IMR-90 (cell line): Measurements from ENCODE around the gene FA2H. TPM values are rescaled to one million over a fixed set of nuclear protein-coding genes. Genes with fewer than 3 reads are reported as not detected.

Source experiments
- ATAC-seq: fragments of 200-7000 bp; cut with Tn5 transposase; 2 replicates; pipeline ENCODE4 v1.9.1; 2020; ENCODE audit warnings: low read depth, mild to moderate bottlenecking, moderate library complexity
- BruUV-seq: library from RNA; stranded (reverse); fragments of 400-500 nt; replicated peaks from 2 replicates; lab custom pipeline; 2021; lab: Mats Ljungman, UMichigan
- CTCF ChIA-PET: fragments of 300-600 bp; formaldehyde crosslinking; extraction: SDS; loops from one replicate; lab custom pipeline; 2021; ENCODE audit warnings: antibody characterized with exemption; lab: Yijun Ruan, JAX
- POLR2A ChIA-PET: fragments of 300-600 bp; sonication (Branson Sonifier 250); formaldehyde crosslinking; loops from one replicate; lab custom pipeline; 2022; ENCODE audit warnings: antibody characterized with exemption; ENCODE audit not compliant: unreplicated experiment; lab: Charles Lee
- DNase-seq: peaks from one replicate; pipeline ENCODE4 v3.0.0; 2013
- H2AFZ ChIP-seq: replicated peaks from 2 replicates; pipeline ENCODE3; 2013; ENCODE audit warnings: low read length, mild to moderate bottlenecking; ENCODE audit not compliant: poor library complexity
- H2AK5ac ChIP-seq: 2 replicates; pipeline ENCODE4 v1.6.1; 2013; ENCODE audit warnings: low read depth, low read length, inconsistent platforms
- H2AK9ac ChIP-seq: replicated peaks from 2 replicates; pipeline ENCODE3; 2013; ENCODE audit warnings: mild to moderate bottlenecking, low read depth, low read length, moderate library complexity; ENCODE audit not compliant: poor library complexity
- H2BK120ac ChIP-seq: 2 replicates; pipeline ENCODE4 v1.6.1; 2013; ENCODE audit warnings: low read depth, low read length, inconsistent platforms
- H2BK15ac ChIP-seq: 3 replicates; pipeline ENCODE4 v1.6.1; 2013; ENCODE audit warnings: low read depth, low read length, inconsistent platforms
- H2BK20ac ChIP-seq: 2 replicates; pipeline ENCODE4 v1.6.1; 2013; ENCODE audit warnings: low read depth, mild to moderate bottlenecking, inconsistent platforms, low read length, moderate library complexity
- H2BK5ac ChIP-seq: 2 replicates; pipeline ENCODE4 v1.6.1; 2013; ENCODE audit warnings: mild to moderate bottlenecking, low read depth, low read length, inconsistent platforms; ENCODE audit not compliant: poor library complexity, severe bottlenecking
- H3K14ac ChIP-seq: replicated peaks from 2 replicates; pipeline ENCODE4 v1.6.1; 2013; ENCODE audit warnings: low read depth, low read length, inconsistent platforms
- H3K18ac ChIP-seq: 2 replicates; pipeline ENCODE4 v1.6.1; 2013; ENCODE audit warnings: low read depth, low read length, control low read depth
- H3K23ac ChIP-seq: 2 replicates; pipeline ENCODE4 v1.6.1; 2013; ENCODE audit warnings: low read depth, low read length, inconsistent platforms
- H3K27ac ChIP-seq: 2 replicates; pipeline ENCODE4 v1.5.1; 2013; ENCODE audit warnings: mild to moderate bottlenecking, control low read depth, low read length; ENCODE audit not compliant: insufficient read depth
- H3K27me3 ChIP-seq: 2 replicates; pipeline ENCODE4 v1.6.1; 2013; ENCODE audit warnings: low read length; ENCODE audit not compliant: control insufficient read depth, insufficient read depth
- H3K36me3 ChIP-seq: 2 replicates; pipeline ENCODE4 v1.6.1; 2013; ENCODE audit warnings: low read length, mixed read lengths; ENCODE audit not compliant: control insufficient read depth, insufficient read depth
- H3K4ac ChIP-seq: 2 replicates; pipeline ENCODE4 v1.6.1; 2013; ENCODE audit warnings: low read depth, low read length, inconsistent platforms
- H3K4me1 ChIP-seq: 2 replicates; pipeline ENCODE4 v1.6.1; 2013; ENCODE audit warnings: low read length, mixed read lengths; ENCODE audit not compliant: control insufficient read depth, insufficient read depth
- H3K4me2 ChIP-seq: 2 replicates; pipeline ENCODE4 v1.6.1; 2013; ENCODE audit warnings: low read depth, mild to moderate bottlenecking, control low read depth, low read length, moderate library complexity
- H3K4me3 ChIP-seq: 2 replicates; pipeline ENCODE4 v1.5.1; 2013; ENCODE audit warnings: low read depth, mild to moderate bottlenecking, control low read depth, low read length, moderate library complexity; ENCODE audit not compliant: insufficient read depth
- H3K56ac ChIP-seq: 2 replicates; pipeline ENCODE4 v1.6.1; 2013; ENCODE audit warnings: low read length, inconsistent platforms; ENCODE audit not compliant: insufficient read depth; ENCODE audit errors: extremely low read depth
- H3K79me1 ChIP-seq, 2 experiments: 2 replicates each; pipeline ENCODE4 v1.6.1; 2013; ENCODE audit warnings: low read length in 2 of 2, inconsistent platforms in 1 of 2, low read depth in 1 of 2
- H3K9ac ChIP-seq: 2 replicates; pipeline ENCODE4 v1.6.1; 2013; ENCODE audit warnings: low read depth, low read length, control low read depth
- H3K9me1 ChIP-seq: 2 replicates; pipeline ENCODE4 v1.6.1; 2013; ENCODE audit warnings: low read length, inconsistent platforms; ENCODE audit not compliant: insufficient read depth
- H3K9me3 ChIP-seq: 2 replicates; pipeline ENCODE4 v1.6.1; 2013; ENCODE audit warnings: low read length; ENCODE audit not compliant: control insufficient read depth, insufficient read depth
- H4K20me1 ChIP-seq: 2 replicates; pipeline ENCODE4 v1.6.1; 2013; ENCODE audit warnings: low read length, inconsistent platforms; ENCODE audit not compliant: insufficient read depth
- H4K5ac ChIP-seq: 2 replicates; pipeline ENCODE4 v1.6.1; 2013; ENCODE audit warnings: mild to moderate bottlenecking, low read depth, low read length, control low read depth
- H4K8ac ChIP-seq, 2 experiments: 2 replicates each; pipeline ENCODE4 v1.6.1; 2013; ENCODE audit warnings: low read depth in 2 of 2, low read length in 2 of 2, control low read depth in 1 of 2, inconsistent platforms in 1 of 2
- H4K91ac ChIP-seq: 2 replicates; pipeline ENCODE4 v1.6.1; 2013; ENCODE audit warnings: low read depth, low read length, inconsistent platforms; ENCODE audit not compliant: insufficient read depth
- CEBPB ChIP-seq: IDR thresholded peaks from 2 replicates; pipeline ENCODE4 v1.6.1; 2012; ENCODE audit warnings: low read depth, low read length, improper control_type of control experiment
- MAZ ChIP-seq: IDR thresholded peaks from 2 replicates; pipeline ENCODE4 v1.6.1; 2012; ENCODE audit warnings: low read depth, mild to moderate bottlenecking, low read length, improper control_type of control experiment, moderate library complexity, borderline replicate concordance
- MXI1 ChIP-seq: IDR thresholded peaks from 2 replicates; pipeline ENCODE4 v1.6.1; 2012; ENCODE audit warnings: low read depth, mild to moderate bottlenecking, low read length, moderate library complexity, borderline replicate concordance
- WGBS, 2 experiments: methylation state at CpG; one replicate each; pipeline versions ENCODE4 v1.1.5 to v1.1.7; 2013; ENCODE audit warnings: missing lambda C conversion rate in 2 of 2; ENCODE audit not compliant: insufficient read length in 1 of 2; ENCODE audit errors: extremely low coverage in 2 of 2; 5-methylcytosine and 5-hydroxymethylcytosine counted together
- dilution Hi-C: fragments of 300-500 bp; cut with HindIII; formaldehyde crosslinking; loops from one replicate; pipeline ENCODE4 v1.14.3; 2018; ENCODE audit warnings: low sequenced_read_pairs; ENCODE audit not compliant: unreplicated experiment
- in situ Hi-C: fragments of 300-500 bp; cut with MboI; formaldehyde crosslinking; loops from 3 replicates; pipeline ENCODE4 v1.14.3; 2019; ENCODE audit warnings: low sequenced_read_pairs, inconsistent platforms, mixed read lengths
- intact Hi-C: fragments of 100-400 bp; cut with micrococcal nuclease; formaldehyde crosslinking; loops from 2 replicates; pipeline ENCODE4 v1.10.0; 2022
- polyA plus RNA-seq, 3 experiments: library from polyadenylated mRNA; depleted of rRNA; stranded (reverse); fragments of >200 nt; gene quantifications; 2 replicates each; pipeline ENCODE4 v1.2.3, GENCODE V29; 2012; ENCODE audit warnings: low replicate concordance in 1 of 3
- total RNA-seq: library from RNA; depleted of rRNA; stranded (reverse); fragments of >200 nt; gene quantifications from 2 replicates; pipeline ENCODE4 v1.2.3, GENCODE V29; 2012

Gene FA2H
- total and polyA plus RNA-seq, 2 of the 4 experiments (the other 2 are of a cell fraction) = not detected

GRCh38 chr16:74691093-74691855, 83.3 kb downstream of the FA2H start:
- Histone ChIP-seq H4K8ac (no peak overlapping the region), H2AK9ac (no peak overlapping the region), H3K14ac (no peak overlapping the region), H3K18ac (no peak overlapping the region), H3K9ac (no peak overlapping the region), H3K4me1 (peaks cover 3% of the 10 kb centered on the region; the same call in 1 of the 2 replicates), H3K79me1 (no peaks in the 10 kb centered on the region), H3K56ac (no peak overlapping the region), H3K9me3 (no peaks in the 10 kb centered on the region), H3K23ac (no peak overlapping the region), H3K4me3 (no peak overlapping the region), H2BK20ac (no peak overlapping the region), H3K36me3 (peaks cover 3% of the 10 kb centered on the region), H3K27me3 (no peaks in the 10 kb centered on the region), H2BK15ac (no peak overlapping the region), H3K4ac (no peak overlapping the region), H3K27ac (no peak overlapping the region), H2BK120ac (no peak overlapping the region), H2BK5ac (no peak overlapping the region), H4K5ac (no peak overlapping the region), H2AFZ (no peak overlapping the region), H3K9me1 (0 out of 2 replicates have a peak, but pooled peaks cover 6% of the 10 kb centered on the region), H4K20me1 (no peaks in the 10 kb centered on the region), H2AK5ac (no peak overlapping the region), H4K91ac (no peak overlapping the region), H3K4me2 (no peak overlapping the region)
- dilution Hi-C loops (no loop called here), in situ Hi-C loops (no loop called here), intact Hi-C loops (no loop called here)
- ATAC-seq (peak; percentile 21), DNase-seq (peak; percentile 17)
- ChIA-PET CTCF (interaction anchor here (0.6 to 1.0 kb wide), 3 partner anchors 177 to 959 kb away, joined by 3 read pairs; no protein-coding TSS in a partner anchor), POLR2A (no interaction called here)
- peak; percentile 77 for TF ChIP-seq CEBPB
- no peak for TF ChIP-seq MAZ
- TF ChIP-seq MXI1 = no peak
- BruUV-seq = no TSS peak
- 70% methylated on average over 2 of the region's 10 CpGs; no CpG with 5 or more reads in 1 of the 2 experiments for WGBS, 2 experiments
